Measurements from ENCODE around the gene EDNRB. TPM values are rescaled to one million over a fixed set of nuclear protein-coding genes. Genes with fewer than 3 reads are reported as not detected.
"Not testable (repeated sequence)": the region's sequence is repeated elsewhere in the genome, so short reads cannot be mapped to it uniquely, and the experiment has no call there.

EDNRB gene
- total RNA-seq, 1 donor from 2014 or later = not detected

DNA sequence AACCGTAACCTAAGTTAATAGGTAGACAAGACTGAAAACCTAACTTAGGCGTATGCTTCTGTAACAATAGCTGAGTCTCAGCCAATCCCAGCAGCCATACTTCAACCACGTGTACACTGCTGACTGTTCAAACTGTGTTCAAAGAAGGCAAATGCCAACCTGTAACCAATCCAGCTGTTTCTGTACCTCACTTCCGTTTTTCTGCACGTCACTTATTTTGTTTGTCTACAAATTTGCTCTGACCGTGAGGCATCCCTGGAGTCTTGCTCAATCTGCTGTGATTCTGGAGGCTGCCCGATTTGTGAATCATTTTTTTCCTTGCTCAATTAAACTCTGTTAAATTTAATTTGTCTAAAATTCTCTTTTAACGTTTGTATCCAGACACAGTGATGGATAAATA, 59.2 kb downstream of the EDNRB start:
- no peak for DNase-seq (ENCODE audit: extremely low spot score, unreplicated experiment)
- Mint-ChIP-seq H3K9me3 (ENCODE audit: unreplicated experiment) (peaks cover 2% of the 10 kb centered on the region), H3K4me3 (ENCODE audit: unreplicated experiment) (no peak overlapping the region), H3K27me3 (ENCODE audit: unreplicated experiment) (peaks cover 1% of the 10 kb centered on the region), H3K27ac (ENCODE audit: unreplicated experiment) (no peak overlapping the region), H3K36me3 (ENCODE audit: unreplicated experiment) (no peaks in the 10 kb centered on the region), H3K4me1 (ENCODE audit: unreplicated experiment) (no peaks in the 10 kb centered on the region)
- TF ChIP-seq, protein P1, sequence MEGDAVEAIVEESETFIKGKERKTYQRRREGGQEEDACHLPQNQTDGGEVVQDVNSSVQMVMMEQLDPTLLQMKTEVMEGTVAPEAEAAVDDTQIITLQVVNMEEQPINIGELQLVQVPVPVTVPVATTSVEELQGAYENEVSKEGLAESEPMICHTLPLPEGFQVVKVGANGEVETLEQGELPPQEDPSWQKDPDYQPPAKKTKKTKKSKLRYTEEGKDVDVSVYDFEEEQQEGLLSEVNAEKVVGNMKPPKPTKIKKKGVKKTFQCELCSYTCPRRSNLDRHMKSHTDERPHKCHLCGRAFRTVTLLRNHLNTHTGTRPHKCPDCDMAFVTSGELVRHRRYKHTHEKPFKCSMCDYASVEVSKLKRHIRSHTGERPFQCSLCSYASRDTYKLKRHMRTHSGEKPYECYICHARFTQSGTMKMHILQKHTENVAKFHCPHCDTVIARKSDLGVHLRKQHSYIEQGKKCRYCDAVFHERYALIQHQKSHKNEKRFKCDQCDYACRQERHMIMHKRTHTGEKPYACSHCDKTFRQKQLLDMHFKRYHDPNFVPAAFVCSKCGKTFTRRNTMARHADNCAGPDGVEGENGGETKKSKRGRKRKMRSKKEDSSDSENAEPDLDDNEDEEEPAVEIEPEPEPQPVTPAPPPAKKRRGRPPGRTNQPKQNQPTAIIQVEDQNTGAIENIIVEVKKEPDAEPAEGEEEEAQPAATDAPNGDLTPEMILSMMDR (IDR thresholded peaks at IDR 0.05) = no peak

- Mint-ChIP-seq H3K27ac (ENCODE audit: unreplicated experiment) (no peak overlapping the region), H3K9me3 (ENCODE audit: unreplicated experiment) (peaks cover 13% of the 10 kb centered on the region), H3K27me3 (ENCODE audit: unreplicated experiment) (peaks cover 2% of the 10 kb centered on the region), H3K4me3 (ENCODE audit: unreplicated experiment) (no peak overlapping the region), H3K4me1 (ENCODE audit: unreplicated experiment) (no peaks in the 10 kb centered on the region), H3K36me3 (ENCODE audit: unreplicated experiment) (no peaks in the 10 kb centered on the region)
- no peak for DNase-seq (ENCODE audit: extremely low spot score, unreplicated experiment)
- TF ChIP-seq, protein P1 (IDR thresholded peaks at IDR 0.05) = no peak
Measured at GRCh38 chr13:77857531-77858209, 61.0 kb downstream of the EDNRB start.

DNA sequence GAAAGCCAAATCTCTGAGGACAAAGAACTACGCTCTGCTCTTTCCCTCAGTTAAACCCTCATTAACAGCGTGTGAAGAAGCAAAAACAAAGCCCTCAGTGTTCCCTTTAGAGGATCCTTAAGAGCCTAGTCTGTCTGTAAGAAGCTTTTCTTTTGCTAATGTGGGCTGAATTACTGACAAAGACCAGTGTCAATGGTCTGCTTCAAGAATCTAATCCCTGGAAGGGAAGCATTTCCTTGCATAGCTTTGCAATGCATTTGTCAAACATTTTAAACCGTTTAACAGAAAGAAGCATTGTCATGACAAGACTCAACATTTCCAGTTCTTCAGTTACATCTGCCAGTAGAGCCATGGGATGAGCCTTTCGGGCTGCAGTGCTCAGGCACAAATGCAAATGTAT, 64.9 kb downstream of the EDNRB start:
- Mint-ChIP-seq H3K4me1 (ENCODE audit: unreplicated experiment) (no peaks in the 10 kb centered on the region), H3K27ac (ENCODE audit: unreplicated experiment) (no peak overlapping the region), H3K27me3 (ENCODE audit: unreplicated experiment) (peaks cover 2% of the 10 kb centered on the region), H3K9me3 (ENCODE audit: unreplicated experiment) (peaks cover 13% of the 10 kb centered on the region), H3K4me3 (ENCODE audit: unreplicated experiment) (no peak overlapping the region), H3K36me3 (ENCODE audit: unreplicated experiment) (no peaks in the 10 kb centered on the region)
- TF ChIP-seq, protein P1 (IDR thresholded peaks at IDR 0.05) = no peak
- no peak for DNase-seq (ENCODE audit: extremely low spot score, unreplicated experiment)

GRCh38 chr13:77848050-77848449, 70.6 kb downstream of the EDNRB start:
- not testable (repeated sequence) for H3K27ac Mint-ChIP-seq (ENCODE audit: unreplicated experiment); H3K36me3 Mint-ChIP-seq (ENCODE audit: unreplicated experiment); H3K4me3 Mint-ChIP-seq (ENCODE audit: unreplicated experiment); DNase-seq (ENCODE audit: extremely low spot score, unreplicated experiment); H3K4me1 Mint-ChIP-seq (ENCODE audit: unreplicated experiment); H3K27me3 Mint-ChIP-seq (ENCODE audit: unreplicated experiment); H3K9me3 Mint-ChIP-seq (ENCODE audit: unreplicated experiment)

- TF ChIP-seq, protein P1 (IDR thresholded peaks at IDR 0.05) = no peak
- Mint-ChIP-seq H3K4me1 (ENCODE audit: unreplicated experiment) (no peaks in the 10 kb centered on the region), H3K27me3 (ENCODE audit: unreplicated experiment) (no peaks in the 10 kb centered on the region), H3K9me3 (ENCODE audit: unreplicated experiment) (peaks cover 4% of the 10 kb centered on the region), H3K36me3 (ENCODE audit: unreplicated experiment) (no peaks in the 10 kb centered on the region), H3K27ac (ENCODE audit: unreplicated experiment) (no peak overlapping the region), H3K4me3 (ENCODE audit: unreplicated experiment) (no peak overlapping the region)
- DNase-seq (ENCODE audit: extremely low spot score, unreplicated experiment) = no peak
Measured at GRCh38 chr13:77846173-77846572, 72.5 kb downstream of the EDNRB start.

Other genes starting within 250 kb of the EDNRB start
- gene SLAIN1, start 221.1 kb downstream of the EDNRB start, total RNA-seq = 0.16 TPM in 1 of 2 replicates, not detected in the other